Measurements from ENCODE around the gene KIF4B.
A peak's percentile ranks its signal among the peaks of the same experiment; 100 is the strongest.
"Not testable (repeated sequence)": the region's sequence is repeated elsewhere in the genome, so short reads cannot be mapped to it uniquely, and the experiment has no call there.

Gene KIF4B

GRCh38 chr5:155002722-155003121, 10.8 kb upstream of the KIF4B start:
- not testable (repeated sequence) for H2AFZ ChIP-seq (ENCODE audit: low read length); H3K79me1 ChIP-seq (ENCODE audit: low read depth, low read length); H3K9ac ChIP-seq (ENCODE audit: low read depth, low read length, poor library complexity); H2BK12ac ChIP-seq (ENCODE audit: low read length); H3K9me3 ChIP-seq (replicated peaks in 1 of 2; ENCODE audit: control insufficient read depth in 2 of 2, insufficient read depth in 1 of 2, low read depth in 1 of 2, low read length in 2 of 2); H2AK5ac ChIP-seq (ENCODE audit: low read depth, low read length); H3K4me3 ChIP-seq (ENCODE audit: low read length in 2 of 2); H4K91ac ChIP-seq (ENCODE audit: low read depth, low read length, poor library complexity); H3K4me2 ChIP-seq (ENCODE audit: insufficient read depth, low read length, poor library complexity, severe bottlenecking); H3K14ac ChIP-seq (ENCODE audit: low read length); H3K27me3 ChIP-seq (ENCODE audit: control insufficient read depth in 3 of 3, insufficient read depth in 3 of 3, low read depth in 1 of 3, low read length in 3 of 3); H3K4ac ChIP-seq (ENCODE audit: low read length); DNase-seq (ENCODE audit: low spot score); H2BK120ac ChIP-seq (ENCODE audit: low read depth, low read length); H3K23ac ChIP-seq (ENCODE audit: low read depth, low read length, poor library complexity); H3K27ac ChIP-seq (replicated peaks; ENCODE audit: low read length); H2BK5ac ChIP-seq (ENCODE audit: low read length); H2BK15ac ChIP-seq (ENCODE audit: low read length); H3K36me3 ChIP-seq (replicated peaks in 1 of 2; ENCODE audit: control insufficient read depth in 2 of 2, insufficient read depth in 2 of 2, low read length in 2 of 2); H3K18ac ChIP-seq (ENCODE audit: low read length); H4K8ac ChIP-seq (ENCODE audit: low read depth, low read length); H3K4me1 ChIP-seq (ENCODE audit: control insufficient read depth in 2 of 2, insufficient read depth in 1 of 2, low read depth in 1 of 2, low read length in 2 of 2)
- no CpG with 5 or more reads among the region's 4 CpGs for WGBS, 2 donors (ENCODE audit: extremely low coverage in 2 of 2, insufficient read length in 2 of 2, insufficient replicate concordance in 1 of 2)

- Histone ChIP-seq H2AK5ac (ENCODE audit: low read depth, low read length) (no peak overlapping the region), H3K4me2 (ENCODE audit: insufficient read depth, low read length, poor library complexity, severe bottlenecking) (no peak overlapping the region), H3K36me3 (replicated peaks in 1 of 2; ENCODE audit: control insufficient read depth in 2 of 2, insufficient read depth in 2 of 2, low read length in 2 of 2) (no peaks in the 10 kb centered on the region), H2BK12ac (ENCODE audit: low read length) (no peak overlapping the region), H2BK5ac (ENCODE audit: low read length) (no peak overlapping the region), H3K27me3 (ENCODE audit: control insufficient read depth in 3 of 3, insufficient read depth in 3 of 3, low read depth in 1 of 3, low read length in 3 of 3) (no peaks in the 10 kb centered on the region), H2AFZ (ENCODE audit: low read length) (no peak overlapping the region), H3K27ac (replicated peaks; ENCODE audit: low read length) (no peak overlapping the region), H4K91ac (ENCODE audit: low read depth, low read length, poor library complexity) (peak overlapping the region; percentile 26), H3K4me1 (ENCODE audit: control insufficient read depth in 2 of 2, insufficient read depth in 1 of 2, low read depth in 1 of 2, low read length in 2 of 2) (peaks cover 0 to 2% of the 10 kb centered on the region in 2 donors), H3K23ac (ENCODE audit: low read depth, low read length, poor library complexity) (no peak overlapping the region), H3K4ac (ENCODE audit: low read length) (no peak overlapping the region), H3K14ac (ENCODE audit: low read length) (peak overlapping the region; percentile 47), H3K79me1 (ENCODE audit: low read depth, low read length) (no peaks in the 10 kb centered on the region), H3K18ac (ENCODE audit: low read length) (no peak overlapping the region), H4K8ac (ENCODE audit: low read depth, low read length) (no peak overlapping the region), H3K9me3 (replicated peaks in 1 of 2; ENCODE audit: control insufficient read depth in 2 of 2, insufficient read depth in 1 of 2, low read depth in 1 of 2, low read length in 2 of 2) (no peaks in the 10 kb centered on the region), H2BK120ac (ENCODE audit: low read depth, low read length) (no peak overlapping the region), H2BK15ac (ENCODE audit: low read length) (no peak overlapping the region), H3K9ac (ENCODE audit: low read depth, low read length, poor library complexity) (no peak overlapping the region), H3K4me3 (ENCODE audit: low read length in 2 of 2) (no peak overlapping the region)
- WGBS, 2 donors (ENCODE audit: extremely low coverage in 2 of 2, insufficient read length in 2 of 2, insufficient replicate concordance in 1 of 2): no CpG with 5 or more reads among the region's 11 CpGs
- no peak for DNase-seq (ENCODE audit: low spot score)
Measured at GRCh38 chr5:155004138-155004744, 9.3 kb upstream of the KIF4B start.

GRCh38 chr5:155006265-155006664, 7.3 kb upstream of the KIF4B start:
- not testable (repeated sequence) for H3K9ac ChIP-seq (ENCODE audit: low read depth, low read length, poor library complexity); H4K91ac ChIP-seq (ENCODE audit: low read depth, low read length, poor library complexity)
- no CpG with 5 or more reads among the region's 1 CpG for WGBS, 2 donors (ENCODE audit: extremely low coverage in 2 of 2, insufficient read length in 2 of 2, insufficient replicate concordance in 1 of 2)

GRCh38 chr5:155008669-155009068, 4.9 kb upstream of the KIF4B start:
- Histone ChIP-seq H3K9ac (ENCODE audit: low read depth, low read length, poor library complexity) (no peak overlapping the region), H3K79me1 (ENCODE audit: low read depth, low read length) (no peaks in the 10 kb centered on the region), H3K23ac (ENCODE audit: low read depth, low read length, poor library complexity) (no peak overlapping the region), H3K4me1 (ENCODE audit: control insufficient read depth in 2 of 2, insufficient read depth in 1 of 2, low read depth in 1 of 2, low read length in 2 of 2) (peaks cover 0 to 2% of the 10 kb centered on the region in 2 donors), H3K4me2 (ENCODE audit: insufficient read depth, low read length, poor library complexity, severe bottlenecking) (no peak overlapping the region), H3K18ac (ENCODE audit: low read length) (no peak overlapping the region), H2BK5ac (ENCODE audit: low read length) (no peak overlapping the region), H3K9me3 (replicated peaks in 1 of 2; ENCODE audit: control insufficient read depth in 2 of 2, insufficient read depth in 1 of 2, low read depth in 1 of 2, low read length in 2 of 2) (no peaks in the 10 kb centered on the region), H2BK12ac (ENCODE audit: low read length) (no peak overlapping the region), H3K36me3 (replicated peaks in 1 of 2; ENCODE audit: control insufficient read depth in 2 of 2, insufficient read depth in 2 of 2, low read length in 2 of 2) (no peaks in the 10 kb centered on the region), H3K14ac (ENCODE audit: low read length) (no peak overlapping the region), H4K91ac (ENCODE audit: low read depth, low read length, poor library complexity) (no peak overlapping the region), H3K27me3 (ENCODE audit: control insufficient read depth in 3 of 3, insufficient read depth in 3 of 3, low read depth in 1 of 3, low read length in 3 of 3) (peaks cover 0 to 4% (median 0%) of the 10 kb centered on the region in 3 experiments), H4K8ac (ENCODE audit: low read depth, low read length) (no peak overlapping the region), H3K4ac (ENCODE audit: low read length) (no peak overlapping the region), H3K27ac (replicated peaks; ENCODE audit: low read length) (no peak overlapping the region), H2BK15ac (ENCODE audit: low read length) (no peak overlapping the region), H3K4me3 (ENCODE audit: low read length in 2 of 2) (no peak overlapping the region), H2BK120ac (ENCODE audit: low read depth, low read length) (no peak overlapping the region), H2AK5ac (ENCODE audit: low read depth, low read length) (no peak overlapping the region), H2AFZ (ENCODE audit: low read length) (no peak overlapping the region)
- no CpG with 5 or more reads among the region's 3 CpGs for WGBS, 2 donors (ENCODE audit: extremely low coverage in 2 of 2, insufficient read length in 2 of 2, insufficient replicate concordance in 1 of 2)
- DNase-seq (ENCODE audit: low spot score): no peak

More at GRCh38 chr5:155006265-155006664, 7.3 kb upstream of the KIF4B start:
- not testable (repeated sequence) for H2BK15ac ChIP-seq (ENCODE audit: low read length); DNase-seq (ENCODE audit: low spot score); H3K9me3 ChIP-seq (replicated peaks in 1 of 2; ENCODE audit: control insufficient read depth in 2 of 2, insufficient read depth in 1 of 2, low read depth in 1 of 2, low read length in 2 of 2); H4K8ac ChIP-seq (ENCODE audit: low read depth, low read length); H3K79me1 ChIP-seq (ENCODE audit: low read depth, low read length); H2AK5ac ChIP-seq (ENCODE audit: low read depth, low read length); H3K18ac ChIP-seq (ENCODE audit: low read length); H3K27me3 ChIP-seq (ENCODE audit: control insufficient read depth in 3 of 3, insufficient read depth in 3 of 3, low read depth in 1 of 3, low read length in 3 of 3); H2BK120ac ChIP-seq (ENCODE audit: low read depth, low read length); H3K4me2 ChIP-seq (ENCODE audit: insufficient read depth, low read length, poor library complexity, severe bottlenecking); H2AFZ ChIP-seq (ENCODE audit: low read length); H3K23ac ChIP-seq (ENCODE audit: low read depth, low read length, poor library complexity); H3K4ac ChIP-seq (ENCODE audit: low read length); H3K4me1 ChIP-seq (ENCODE audit: control insufficient read depth in 2 of 2, insufficient read depth in 1 of 2, low read depth in 1 of 2, low read length in 2 of 2); H3K4me3 ChIP-seq (ENCODE audit: low read length in 2 of 2); H3K27ac ChIP-seq (replicated peaks; ENCODE audit: low read length); H3K36me3 ChIP-seq (replicated peaks in 1 of 2; ENCODE audit: control insufficient read depth in 2 of 2, insufficient read depth in 2 of 2, low read length in 2 of 2); H2BK12ac ChIP-seq (ENCODE audit: low read length); H3K14ac ChIP-seq (ENCODE audit: low read length); H2BK5ac ChIP-seq (ENCODE audit: low read length)

All from neuronal stem cell (in vitro differentiated cells).